Right lung (tissue), 5 donors: ENCODE measurements around the gene PPHLN1. TPM values are rescaled to one million over a fixed set of nuclear protein-coding genes. Genes with fewer than 3 reads are reported as not detected.
"Not testable (repeated sequence)": the region's sequence is repeated elsewhere in the genome, so short reads cannot be mapped to it uniquely, and the experiment has no call there.

Source experiments
- DNase-seq, 2 donors: peaks; one replicate each; pipeline ENCODE4 v3.0.0-alpha.2; 2013
- polyA plus RNA-seq, 5 donors: library from polyadenylated mRNA; unstranded; fragments of 120-200 nt; gene quantifications; one replicate each; pipeline versions ENCODE4 v1.2.1 to v1.2.3, GENCODE V29; 2013; ENCODE audit warnings: inconsistent platforms in 1 of 5, low replicate concordance in 1 of 5; ENCODE audit not compliant: insufficient read length in 5 of 5, insufficient read depth in 1 of 5

PPHLN1 gene
- polyA plus RNA-seq, 5 donors = 58.3 to 81.3 (median 71.2) TPM

DNA sequence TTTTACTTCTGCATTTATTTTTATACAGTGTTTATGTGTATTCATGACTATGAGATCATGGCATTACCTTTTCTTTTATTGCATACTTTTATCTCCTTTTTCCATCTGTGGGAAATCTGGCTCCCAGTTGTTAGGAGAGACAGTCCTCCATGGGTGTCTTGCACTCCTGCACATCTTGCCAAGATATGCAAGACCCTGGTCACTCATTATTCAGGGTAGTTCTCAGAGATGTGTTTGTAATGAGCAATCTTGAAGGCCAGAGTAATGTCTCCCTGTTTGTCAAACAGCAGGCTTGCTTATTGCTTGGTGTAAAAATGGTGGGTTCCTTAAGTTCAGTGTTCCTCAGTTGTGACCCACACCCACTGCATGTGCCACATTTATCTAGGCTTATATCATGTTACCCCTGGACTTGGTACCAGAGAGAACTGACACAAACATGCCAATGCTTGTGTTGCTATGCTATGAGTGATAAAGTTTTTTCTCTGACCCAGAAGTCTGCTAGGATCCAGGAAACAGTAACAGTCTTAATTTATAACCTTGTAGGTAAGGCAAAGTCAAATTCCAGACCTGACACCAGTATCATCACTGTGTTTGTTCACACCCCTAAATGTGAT lies 36.8 kb downstream of the PPHLN1 start:
- DNase-seq = no peak

DNA sequence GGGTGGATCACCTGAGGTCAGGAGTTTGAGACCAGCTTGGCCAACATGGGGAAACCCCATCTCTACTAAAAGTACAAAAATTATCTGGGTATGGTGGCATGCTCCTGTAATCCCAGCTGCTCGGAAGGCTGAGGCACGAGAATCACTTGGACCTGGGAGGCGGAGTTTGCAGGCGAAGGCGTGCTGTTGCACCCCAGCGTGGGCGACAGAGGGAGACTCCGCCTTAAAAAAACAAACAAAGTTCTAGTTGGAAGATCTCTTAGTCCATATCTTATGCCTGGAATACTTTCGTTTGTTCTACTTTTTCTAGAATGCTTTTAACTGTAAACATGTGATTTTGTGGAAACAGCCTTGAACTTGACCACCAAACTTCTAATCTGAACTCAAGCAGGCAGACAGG lies 38.7 kb downstream of the PPHLN1 start:
- no peak for DNase-seq

DNA sequence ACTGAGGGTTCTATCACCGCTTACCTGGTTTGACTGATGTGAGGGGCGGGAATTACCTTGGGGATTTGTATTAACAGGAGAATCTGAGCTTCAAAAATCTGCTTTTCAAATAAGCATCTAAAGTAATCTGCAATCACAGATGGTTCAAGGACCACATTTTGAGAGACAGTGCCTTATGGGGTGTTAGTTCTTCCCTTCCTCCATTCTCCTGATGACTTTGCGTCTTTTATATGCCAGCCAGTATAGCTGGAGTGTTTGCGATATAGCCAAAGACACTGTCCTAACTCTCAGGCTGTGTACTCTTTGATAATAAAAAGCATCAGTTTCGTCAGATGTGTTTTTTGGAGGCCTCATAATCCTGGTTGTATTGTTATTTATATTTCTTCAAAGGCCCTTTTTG lies 39.5 kb downstream of the PPHLN1 start:
- no peak for DNase-seq

DNA sequence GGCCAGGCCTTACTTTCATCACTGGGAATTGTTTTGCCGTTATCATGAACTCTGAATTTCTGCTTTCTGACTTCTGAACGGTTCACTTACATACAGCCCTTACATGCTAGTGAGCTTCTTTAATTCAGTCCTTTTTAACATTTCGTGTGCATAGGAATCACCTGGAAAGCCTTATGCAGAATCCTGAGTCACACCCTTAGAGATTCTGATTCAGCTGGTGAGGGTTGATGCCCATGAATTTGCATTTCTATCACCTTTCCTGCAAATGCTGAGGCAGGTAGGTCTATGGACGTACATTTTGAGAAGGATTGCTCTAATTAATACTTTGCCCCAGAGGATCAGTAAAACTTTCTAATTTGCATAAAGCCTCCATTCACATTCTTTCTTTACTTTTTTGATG lies 44.0 kb downstream of the PPHLN1 start:
- DNase-seq = no peak

DNA sequence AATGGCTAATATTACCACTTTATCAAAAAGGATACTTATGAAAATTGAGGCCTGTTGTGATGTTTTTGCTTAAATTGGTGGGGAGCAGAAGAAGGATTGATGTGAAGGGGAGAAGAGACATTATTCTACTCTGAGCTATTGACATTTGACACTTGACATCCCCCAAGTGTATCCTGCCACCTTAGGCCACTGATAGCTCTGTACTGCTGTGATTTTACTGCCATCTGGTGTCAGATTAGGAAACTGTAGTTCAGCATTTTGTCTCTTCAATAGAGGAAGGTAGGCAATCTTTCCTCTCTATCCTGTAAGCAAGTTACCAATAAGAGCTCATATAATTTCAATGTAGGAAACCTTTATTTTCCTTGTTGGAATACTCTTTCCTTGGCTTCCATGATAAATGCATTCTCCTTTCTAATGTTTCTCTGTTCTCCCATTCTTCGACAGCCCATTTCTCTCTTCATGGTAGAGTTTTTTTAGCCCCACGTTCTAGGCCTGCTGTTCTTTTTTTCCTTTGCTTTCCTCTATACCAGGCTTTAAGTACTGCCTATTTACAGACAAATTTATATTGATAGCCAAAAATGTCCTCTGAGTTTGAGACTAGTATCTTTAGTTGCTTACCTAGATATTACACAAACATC lies 46.3 kb downstream of the PPHLN1 start:
- DNase-seq = peak; percentile 12 to 15

DNA sequence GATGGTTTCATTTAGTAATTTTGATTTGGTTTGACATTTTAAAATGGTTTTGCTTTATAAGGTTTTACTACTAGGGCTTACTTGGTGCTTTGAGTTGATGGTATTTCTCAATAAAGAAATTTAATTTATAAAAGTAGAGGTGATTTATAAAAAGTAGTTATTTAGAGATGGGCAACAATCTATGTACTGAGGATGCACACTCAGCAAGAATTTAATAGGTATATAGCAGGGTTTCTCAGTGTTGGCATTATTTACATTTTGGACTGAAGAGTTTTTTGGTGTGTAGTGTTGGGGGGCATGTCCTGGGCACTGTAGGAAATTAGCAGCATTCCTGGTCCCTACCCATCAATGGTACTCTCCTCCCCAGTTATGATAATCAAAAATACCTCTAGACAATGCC lies 47.7 kb downstream of the PPHLN1 start:
- DNase-seq = no peak

DNA sequence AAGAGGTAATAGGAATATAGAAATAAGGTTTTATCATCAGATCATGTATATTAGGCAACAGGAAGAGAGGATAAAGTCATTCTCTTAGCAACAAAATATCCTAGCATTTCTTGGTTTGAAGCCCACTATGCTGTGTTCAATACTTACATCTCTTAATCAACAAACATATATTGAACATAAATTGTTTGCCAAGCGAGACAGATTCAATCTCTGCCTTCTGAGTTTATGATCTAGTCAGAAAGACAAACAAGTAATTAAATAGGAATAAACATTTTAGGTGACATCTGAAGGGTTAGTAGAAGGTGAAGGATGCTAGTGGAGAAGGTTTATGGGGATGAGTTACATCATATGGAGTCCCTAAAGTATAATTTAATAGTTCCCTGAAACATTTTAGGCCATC lies 54.8 kb downstream of the PPHLN1 start:
- DNase-seq = no peak

DNA sequence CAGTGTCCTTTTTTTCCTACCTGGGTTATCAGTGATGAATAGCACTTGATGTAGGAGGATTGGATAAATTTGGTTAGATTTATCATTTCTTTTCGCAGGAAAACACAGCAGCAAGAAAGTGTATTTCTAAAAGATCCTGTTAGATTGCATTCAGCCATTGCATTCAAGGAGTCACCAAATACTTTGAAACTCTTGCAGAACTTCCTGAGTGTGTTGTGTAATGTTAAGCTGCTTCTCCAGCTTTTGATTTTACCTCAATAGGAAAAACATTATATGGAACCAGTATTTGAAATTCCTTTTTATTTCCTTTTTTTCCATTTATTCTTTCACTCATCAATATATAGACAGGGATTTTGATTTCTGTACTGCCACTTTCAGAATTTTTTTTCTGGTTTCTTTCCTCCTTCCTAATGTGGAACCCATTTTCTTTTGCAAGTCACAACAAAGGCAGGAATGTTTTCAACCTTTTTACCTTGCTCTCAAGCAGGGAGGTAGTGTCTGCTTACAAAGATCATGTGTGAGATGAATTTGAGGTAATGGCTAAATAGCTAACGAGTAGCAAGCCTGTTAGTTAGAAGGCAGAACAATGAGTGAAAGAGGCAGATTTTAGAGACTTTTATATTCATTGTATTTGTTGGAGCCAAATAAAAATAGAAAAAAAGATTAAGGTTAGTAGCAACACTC lies 56.2 kb downstream of the PPHLN1 start:
- no peak for DNase-seq

DNA sequence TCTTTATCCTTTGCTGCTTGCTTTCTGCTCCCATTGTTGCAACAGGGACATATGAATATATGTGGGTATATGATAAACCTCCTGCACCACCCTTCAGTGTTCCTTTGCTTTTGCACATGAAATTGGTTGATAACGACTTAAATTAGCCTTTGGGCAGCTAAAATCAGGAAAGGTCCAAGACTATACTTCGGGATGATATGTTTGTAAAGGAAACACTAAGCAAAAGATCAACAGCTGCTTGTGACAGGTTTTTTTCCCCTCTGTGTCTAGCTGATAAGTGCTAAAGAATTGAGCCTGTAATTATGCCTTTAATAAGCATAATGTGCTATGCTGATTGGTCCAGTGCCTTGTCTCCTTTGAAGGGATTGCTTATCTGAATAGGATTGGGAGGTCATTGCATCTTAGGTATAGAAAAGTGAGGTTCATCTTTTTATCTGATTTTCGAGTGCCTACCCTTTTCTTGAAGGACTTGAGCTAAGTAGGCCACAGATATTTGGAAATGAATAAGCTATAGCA lies 59.4 kb downstream of the PPHLN1 start:
- no peak for DNase-seq

DNA sequence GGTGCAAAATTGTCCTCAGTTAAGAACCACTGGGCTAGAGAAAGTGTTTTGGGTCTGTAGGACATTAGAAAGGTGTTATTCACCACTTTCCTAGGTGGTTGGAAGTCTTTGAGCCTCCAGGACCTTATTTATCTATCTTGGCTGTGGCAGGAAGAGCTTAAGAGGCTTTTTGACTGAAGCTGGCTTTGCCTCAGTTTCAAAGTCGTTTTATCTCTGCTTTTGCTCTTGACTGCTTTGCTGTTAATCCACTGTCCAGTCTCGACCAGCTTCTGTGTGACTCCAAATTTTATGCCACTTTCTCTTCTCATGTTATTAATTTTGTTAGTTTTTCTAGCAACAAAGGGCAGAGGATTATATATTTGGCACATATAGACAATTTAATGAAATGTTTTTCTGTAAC lies 60.3 kb downstream of the PPHLN1 start:
- DNase-seq = no peak

DNA sequence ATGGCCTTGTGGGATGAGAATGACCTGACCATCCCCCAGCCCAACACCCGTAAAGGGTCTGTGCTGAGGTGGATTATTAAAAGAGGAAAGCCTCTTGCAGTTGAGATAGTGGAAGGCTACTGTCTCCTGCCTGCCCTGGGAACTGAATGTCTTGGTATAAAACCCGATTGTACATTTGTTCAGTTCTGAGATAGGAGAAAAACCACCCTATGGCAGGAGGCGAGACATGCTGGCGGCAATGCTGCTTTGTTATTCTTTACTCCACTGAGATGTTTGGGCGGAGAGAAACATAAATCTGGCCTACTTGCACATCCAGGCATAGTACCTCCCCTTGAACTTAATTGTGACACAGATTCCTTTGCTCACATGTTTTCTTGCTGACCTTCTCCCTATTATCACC lies 62.1 kb downstream of the PPHLN1 start:
- not testable (repeated sequence) for DNase-seq

DNA sequence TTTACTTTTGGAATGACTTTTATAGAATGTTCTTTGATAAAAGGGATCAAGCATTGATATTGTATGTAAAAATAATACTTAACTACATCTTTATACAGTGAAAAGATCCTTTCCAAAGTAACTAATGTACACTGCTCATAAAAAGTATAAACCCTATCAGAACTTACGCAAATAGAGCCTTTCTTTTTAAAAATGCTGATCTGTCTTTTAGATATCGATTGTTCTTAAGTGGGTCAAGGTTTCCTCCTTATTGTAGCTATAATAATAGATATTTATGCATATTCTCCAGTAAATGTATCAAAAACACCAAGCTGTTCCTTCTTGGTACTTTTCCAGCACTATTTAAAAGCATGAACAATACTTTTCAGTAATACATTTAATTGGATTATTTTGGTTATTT lies 68.5 kb downstream of the PPHLN1 start:
- DNase-seq = no peak

DNA sequence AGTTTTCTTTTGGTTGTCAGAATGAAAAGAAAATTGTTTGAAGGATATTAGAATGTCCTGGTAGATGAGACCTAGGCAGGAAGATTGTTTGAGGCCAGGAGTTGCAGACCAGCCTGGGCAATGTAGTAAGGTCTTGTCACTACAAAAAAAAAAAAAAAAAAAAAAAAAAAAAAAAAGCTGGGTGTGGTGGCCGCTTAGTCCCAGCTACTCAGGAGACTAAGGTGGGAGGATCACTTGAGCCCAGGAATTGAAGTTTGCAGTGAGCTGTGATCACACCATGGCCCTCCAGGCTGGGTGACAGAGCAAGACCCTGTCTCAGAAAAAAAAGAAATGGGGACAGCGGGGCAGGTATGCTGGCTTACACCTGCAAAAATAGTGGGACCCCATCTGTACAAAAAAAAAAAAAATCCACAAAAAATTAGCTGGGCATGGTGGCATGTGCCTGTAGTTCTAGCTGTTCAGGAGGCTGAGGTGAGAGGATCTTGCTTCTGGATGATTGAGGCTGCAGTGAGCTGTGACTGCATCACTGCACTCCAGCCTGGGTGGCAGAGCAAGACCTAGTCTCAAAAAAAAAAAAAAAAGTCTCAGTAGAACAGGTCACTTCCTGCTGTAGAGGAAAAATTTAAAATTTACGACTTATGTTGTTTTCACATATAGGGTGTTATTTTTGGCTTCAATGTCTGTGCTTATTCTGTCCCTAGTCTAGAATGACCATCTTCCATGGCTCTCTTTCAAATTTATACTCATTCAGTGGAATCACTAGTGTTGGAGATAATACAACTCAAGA lies 70.7 kb downstream of the PPHLN1 start:
- DNase-seq = no peak

DNA sequence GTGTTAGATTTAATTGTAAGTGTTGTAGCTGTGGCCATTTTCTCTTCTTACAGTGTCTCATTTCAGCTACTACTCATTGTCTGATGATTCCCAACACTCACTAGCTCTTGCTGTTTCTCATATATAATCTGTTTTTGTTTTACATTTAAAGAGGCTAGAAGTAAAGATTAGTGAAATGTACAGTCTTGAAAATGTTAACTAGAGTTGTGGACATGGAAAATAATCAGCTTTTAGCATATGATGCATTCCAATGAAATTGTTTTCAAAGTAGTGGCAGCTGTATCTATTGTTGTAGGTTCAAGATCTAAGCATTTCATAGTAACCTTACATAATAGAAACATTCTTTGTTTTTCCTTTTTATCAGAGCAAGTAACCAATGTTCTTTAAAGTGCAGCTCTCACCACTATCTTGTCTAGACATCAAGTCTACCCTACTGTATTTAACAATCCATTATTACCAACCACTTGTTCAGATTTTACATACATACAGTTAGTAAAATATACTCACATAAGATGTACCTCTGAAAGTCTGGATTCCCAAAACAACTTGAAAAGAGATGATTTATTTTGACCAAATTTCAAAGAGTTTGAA lies 76.9 kb downstream of the PPHLN1 start:
- no peak for DNase-seq

DNA sequence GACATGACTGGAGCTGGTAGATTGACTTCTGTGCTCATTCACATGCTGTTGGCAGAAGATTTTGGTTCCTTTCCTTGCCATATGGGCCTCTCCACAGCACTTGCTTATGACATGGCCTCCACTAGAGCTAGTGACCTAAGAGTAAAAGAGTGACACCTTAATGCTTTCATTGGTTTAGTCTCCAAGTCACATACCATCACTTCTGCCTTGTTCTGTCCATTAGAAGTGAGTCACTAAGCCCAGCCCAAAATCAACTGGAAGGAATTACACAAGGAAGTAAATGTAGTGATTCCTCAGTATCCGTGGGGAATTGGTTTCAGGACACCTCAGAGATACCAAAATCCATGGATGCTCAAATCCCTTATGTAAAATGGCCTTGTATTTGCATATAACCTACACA lies 81.3 kb downstream of the PPHLN1 start:
- no peak for DNase-seq

DNA sequence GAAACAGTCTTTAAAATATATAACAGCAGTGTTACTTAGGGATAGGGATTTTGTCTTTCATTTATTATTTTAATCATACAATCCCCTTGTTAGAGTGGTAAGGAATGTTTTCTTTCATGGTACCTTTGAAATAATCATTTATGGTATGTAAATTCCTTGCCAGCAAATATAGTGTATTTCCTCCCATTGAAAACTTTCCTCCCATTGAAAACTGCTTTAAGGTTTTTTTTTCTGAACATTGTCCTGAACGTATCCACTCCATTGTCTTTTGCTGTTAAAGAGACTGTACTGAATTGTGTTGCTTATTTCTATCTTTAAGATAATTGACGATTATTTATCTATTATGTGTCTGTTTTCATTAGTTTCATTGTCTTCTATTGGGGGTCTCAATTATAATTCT lies 83.5 kb downstream of the PPHLN1 start:
- DNase-seq = no peak

DNA sequence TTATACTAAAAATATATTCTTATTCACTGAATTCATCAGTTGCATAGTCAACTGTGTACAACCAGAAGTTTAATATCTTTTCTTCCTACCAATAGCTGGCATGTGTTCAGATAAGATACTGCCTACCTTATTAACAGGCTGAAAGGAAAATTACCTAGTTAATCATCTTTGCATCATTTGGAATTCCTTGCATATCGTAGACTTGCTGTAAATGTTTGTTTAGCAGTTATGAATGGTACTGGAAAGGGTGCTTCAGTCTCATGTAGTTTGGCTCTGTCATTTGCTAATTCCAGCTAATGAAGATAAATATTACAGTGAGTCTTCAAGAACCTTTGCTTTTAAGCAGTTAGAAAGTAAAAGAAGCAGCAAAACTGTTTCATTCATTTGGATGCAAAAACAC lies 84.4 kb downstream of the PPHLN1 start:
- DNase-seq = no peak

DNA sequence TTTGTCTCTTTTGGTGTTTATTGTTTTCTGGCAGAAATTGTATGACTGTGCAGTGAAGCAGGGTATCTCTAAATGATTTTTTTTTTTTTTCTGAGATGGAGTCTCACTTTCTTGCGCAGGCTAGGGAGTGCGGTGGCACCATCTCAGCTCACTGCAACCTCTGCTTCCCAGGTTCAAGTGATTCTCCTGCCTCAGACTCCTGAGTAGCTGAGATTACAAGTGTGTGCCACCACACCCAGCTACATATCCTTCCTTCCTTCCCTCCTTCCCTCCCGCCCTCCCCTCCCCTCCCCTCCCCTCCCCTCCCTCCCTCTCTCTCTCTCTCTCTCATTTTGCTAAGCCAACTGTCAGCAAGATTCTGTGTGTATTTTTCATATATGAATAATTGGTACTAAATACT lies 94.4 kb downstream of the PPHLN1 start:
- no peak for DNase-seq

DNA sequence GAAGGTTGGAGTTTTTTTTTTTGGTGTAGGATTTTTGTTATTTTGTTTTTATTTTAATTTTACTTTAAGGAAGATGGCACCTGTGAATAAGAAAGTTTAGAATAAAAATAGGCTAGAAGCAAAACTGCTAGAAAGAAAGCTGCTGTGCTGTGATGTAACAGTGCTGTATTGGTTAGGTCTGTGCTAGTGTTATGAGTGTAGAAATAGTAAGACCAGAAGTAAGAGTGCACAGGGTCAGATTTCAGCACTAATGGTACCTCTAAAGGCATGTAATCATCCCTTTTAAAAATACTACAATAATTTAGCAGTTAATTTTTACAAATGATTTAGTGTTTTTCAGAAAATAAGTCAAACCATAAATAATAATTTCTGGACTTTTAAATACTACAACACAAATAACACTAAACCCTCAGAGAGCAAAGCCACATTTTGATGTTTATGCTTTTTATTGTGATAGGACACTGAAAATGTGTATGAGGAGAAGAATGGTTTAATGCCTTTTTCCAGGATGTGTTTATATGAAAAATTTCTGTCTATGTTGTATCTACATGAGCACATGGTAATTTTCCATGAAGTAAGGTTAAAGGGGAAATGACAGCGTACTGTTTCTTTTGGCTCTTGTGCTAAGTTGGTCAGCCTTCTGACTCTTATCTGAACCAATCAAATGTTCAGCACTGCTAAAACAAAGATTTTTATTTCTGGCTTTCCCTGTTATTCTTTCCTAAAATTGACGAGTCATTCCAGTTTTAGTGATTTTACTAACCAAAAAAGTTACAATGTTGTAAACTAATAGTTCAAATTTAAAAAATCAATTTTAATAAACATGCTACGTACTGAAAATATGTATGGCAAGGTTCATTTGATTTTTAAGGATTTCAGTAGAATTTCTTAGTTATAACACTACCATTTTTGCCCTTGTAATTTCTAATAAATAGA lies 96.1 kb downstream of the PPHLN1 start:
- peak; percentile 17 to 42 for DNase-seq

DNA sequence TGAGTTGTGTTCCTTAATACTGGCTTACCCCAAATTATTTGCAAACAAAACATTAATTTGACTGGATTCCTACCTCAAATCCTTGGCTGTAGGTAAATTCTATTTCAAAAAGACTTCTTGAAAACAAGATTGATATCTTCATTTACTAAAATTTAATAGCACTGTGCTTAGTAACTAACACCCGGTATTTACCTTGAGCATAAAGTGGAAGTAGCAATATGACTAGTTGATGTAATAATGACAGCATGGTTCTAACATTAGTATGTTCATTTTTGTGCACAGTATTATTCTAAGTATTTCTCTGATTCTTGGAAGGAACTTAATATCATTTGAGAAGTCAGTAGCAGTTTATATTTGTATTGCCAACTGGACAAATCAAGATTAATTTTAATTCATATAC lies 96.8 kb downstream of the PPHLN1 start:
- DNase-seq = no peak

DNA sequence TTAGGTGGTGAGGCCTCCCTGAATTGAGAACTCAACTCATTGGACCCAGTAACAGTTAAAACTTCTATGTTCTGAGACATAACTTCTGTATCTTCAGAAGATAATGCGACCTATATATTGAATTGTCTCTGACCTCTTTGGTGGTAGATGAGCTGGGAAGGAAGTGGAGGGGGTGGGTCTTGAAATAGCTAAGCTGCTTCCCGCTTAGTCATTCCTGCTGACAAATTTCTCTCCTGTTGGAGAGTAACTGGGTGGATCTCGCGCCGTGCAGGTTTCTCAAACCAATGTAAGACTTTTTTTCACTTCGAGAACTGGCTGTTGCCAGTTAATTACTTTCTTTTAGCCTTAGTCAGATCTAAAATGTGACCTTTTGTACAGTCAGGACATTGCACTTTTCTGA lies 100.8 kb downstream of the PPHLN1 start:
- no peak for DNase-seq
